GM23338 (cell line): ENCODE results near the gene RMND5B.

Experiments used
- CREB1 ChIP-seq: fragments of 250-450 bp; sonication (Bioruptor Pico); IDR thresholded peaks from 2 replicates; pipeline ENCODE4 v1.5.0; 2020; ENCODE audit warnings: low read depth, mild to moderate bottlenecking, moderate library complexity
- EZH2 ChIP-seq: fragments of 200-600 bp; sonication (generic); IDR thresholded peaks from one replicate; pipeline ENCODE4 v1.8.0; 2017; ENCODE audit warnings: antibody characterized with exemption, mild to moderate bottlenecking, low read depth; ENCODE audit not compliant: unreplicated experiment
- POLR2AphosphoS5 ChIP-seq: IDR thresholded peaks from 2 replicates; pipeline ENCODE4 v1.6.1; 2016; ENCODE audit warnings: antibody characterized with exemption, low read depth
- STAT1 ChIP-seq: IDR thresholded peaks from one replicate; pipeline ENCODE4 v1.6.1; 2016; ENCODE audit warnings: antibody characterized with exemption; ENCODE audit not compliant: unreplicated experiment
- TF ChIP-seq, protein P1 (sequence below), 2 experiments: fragments of 200-600 bp in 1 of 2; sonication (generic) in 1 of 2; conservative IDR thresholded peaks; 2 replicates each; pipeline versions ENCODE4 v1.5.1 to v1.6.1; 2016 to 2017; ENCODE audit warnings: antibody characterized with exemption in 2 of 2, low read depth in 2 of 2, mild to moderate bottlenecking in 2 of 2, moderate library complexity in 1 of 2
- TF ChIP-seq, protein P2 (sequence below): IDR thresholded peaks from one replicate; pipeline ENCODE4 v1.6.1; 2018; ENCODE audit warnings: antibody characterized with exemption; ENCODE audit not compliant: unreplicated experiment
- TF ChIP-seq, protein P3 (sequence below): IDR thresholded peaks from 2 replicates; pipeline ENCODE4 v1.6.1; 2016; ENCODE audit warnings: antibody characterized with exemption

DNA sequence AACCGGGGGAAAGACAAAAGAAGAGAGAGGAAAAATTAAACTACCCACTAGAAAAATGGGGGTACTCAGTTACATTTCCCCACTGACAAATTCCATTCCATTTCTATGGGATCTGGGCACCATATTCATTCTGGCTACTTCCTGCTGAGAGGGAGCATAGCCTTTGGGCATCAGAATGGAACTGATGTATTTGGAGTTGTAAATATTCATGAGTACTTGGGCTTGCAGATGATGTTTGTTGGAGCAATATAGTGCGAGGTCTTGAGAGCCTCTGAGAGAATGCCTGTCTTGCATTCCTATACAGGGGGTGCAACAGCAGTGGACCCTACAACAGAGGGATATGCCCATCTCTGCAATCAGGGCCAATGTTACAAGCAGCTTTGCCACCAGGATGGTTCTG lies 39.6 kb downstream of the RMND5B start:
- TF ChIP-seq CREB1 (CRISPR knock-in tag) = no peak
- TF ChIP-seq, protein P1, sequence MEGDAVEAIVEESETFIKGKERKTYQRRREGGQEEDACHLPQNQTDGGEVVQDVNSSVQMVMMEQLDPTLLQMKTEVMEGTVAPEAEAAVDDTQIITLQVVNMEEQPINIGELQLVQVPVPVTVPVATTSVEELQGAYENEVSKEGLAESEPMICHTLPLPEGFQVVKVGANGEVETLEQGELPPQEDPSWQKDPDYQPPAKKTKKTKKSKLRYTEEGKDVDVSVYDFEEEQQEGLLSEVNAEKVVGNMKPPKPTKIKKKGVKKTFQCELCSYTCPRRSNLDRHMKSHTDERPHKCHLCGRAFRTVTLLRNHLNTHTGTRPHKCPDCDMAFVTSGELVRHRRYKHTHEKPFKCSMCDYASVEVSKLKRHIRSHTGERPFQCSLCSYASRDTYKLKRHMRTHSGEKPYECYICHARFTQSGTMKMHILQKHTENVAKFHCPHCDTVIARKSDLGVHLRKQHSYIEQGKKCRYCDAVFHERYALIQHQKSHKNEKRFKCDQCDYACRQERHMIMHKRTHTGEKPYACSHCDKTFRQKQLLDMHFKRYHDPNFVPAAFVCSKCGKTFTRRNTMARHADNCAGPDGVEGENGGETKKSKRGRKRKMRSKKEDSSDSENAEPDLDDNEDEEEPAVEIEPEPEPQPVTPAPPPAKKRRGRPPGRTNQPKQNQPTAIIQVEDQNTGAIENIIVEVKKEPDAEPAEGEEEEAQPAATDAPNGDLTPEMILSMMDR (conservative IDR thresholded peaks at IDR 0.05; ENCODE audit: low read depth in 2 of 2) = no peak
- TF ChIP-seq EZH2 = no peak
- TF ChIP-seq, protein P2, sequence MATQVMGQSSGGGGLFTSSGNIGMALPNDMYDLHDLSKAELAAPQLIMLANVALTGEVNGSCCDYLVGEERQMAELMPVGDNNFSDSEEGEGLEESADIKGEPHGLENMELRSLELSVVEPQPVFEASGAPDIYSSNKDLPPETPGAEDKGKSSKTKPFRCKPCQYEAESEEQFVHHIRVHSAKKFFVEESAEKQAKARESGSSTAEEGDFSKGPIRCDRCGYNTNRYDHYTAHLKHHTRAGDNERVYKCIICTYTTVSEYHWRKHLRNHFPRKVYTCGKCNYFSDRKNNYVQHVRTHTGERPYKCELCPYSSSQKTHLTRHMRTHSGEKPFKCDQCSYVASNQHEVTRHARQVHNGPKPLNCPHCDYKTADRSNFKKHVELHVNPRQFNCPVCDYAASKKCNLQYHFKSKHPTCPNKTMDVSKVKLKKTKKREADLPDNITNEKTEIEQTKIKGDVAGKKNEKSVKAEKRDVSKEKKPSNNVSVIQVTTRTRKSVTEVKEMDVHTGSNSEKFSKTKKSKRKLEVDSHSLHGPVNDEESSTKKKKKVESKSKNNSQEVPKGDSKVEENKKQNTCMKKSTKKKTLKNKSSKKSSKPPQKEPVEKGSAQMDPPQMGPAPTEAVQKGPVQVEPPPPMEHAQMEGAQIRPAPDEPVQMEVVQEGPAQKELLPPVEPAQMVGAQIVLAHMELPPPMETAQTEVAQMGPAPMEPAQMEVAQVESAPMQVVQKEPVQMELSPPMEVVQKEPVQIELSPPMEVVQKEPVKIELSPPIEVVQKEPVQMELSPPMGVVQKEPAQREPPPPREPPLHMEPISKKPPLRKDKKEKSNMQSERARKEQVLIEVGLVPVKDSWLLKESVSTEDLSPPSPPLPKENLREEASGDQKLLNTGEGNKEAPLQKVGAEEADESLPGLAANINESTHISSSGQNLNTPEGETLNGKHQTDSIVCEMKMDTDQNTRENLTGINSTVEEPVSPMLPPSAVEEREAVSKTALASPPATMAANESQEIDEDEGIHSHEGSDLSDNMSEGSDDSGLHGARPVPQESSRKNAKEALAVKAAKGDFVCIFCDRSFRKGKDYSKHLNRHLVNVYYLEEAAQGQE = no peak
- TF ChIP-seq, protein P3, sequence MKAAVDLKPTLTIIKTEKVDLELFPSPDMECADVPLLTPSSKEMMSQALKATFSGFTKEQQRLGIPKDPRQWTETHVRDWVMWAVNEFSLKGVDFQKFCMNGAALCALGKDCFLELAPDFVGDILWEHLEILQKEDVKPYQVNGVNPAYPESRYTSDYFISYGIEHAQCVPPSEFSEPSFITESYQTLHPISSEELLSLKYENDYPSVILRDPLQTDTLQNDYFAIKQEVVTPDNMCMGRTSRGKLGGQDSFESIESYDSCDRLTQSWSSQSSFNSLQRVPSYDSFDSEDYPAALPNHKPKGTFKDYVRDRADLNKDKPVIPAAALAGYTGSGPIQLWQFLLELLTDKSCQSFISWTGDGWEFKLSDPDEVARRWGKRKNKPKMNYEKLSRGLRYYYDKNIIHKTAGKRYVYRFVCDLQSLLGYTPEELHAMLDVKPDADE = no peak
- no peak for TF ChIP-seq POLR2AphosphoS5
- TF ChIP-seq STAT1 = no peak
